Renal pelvis (tissue), 4 donors: ENCODE results near the gene DLL4. TPM values are rescaled to one million over a fixed set of nuclear protein-coding genes. Genes with fewer than 3 reads are reported as not detected.
A peak's percentile ranks its signal among the peaks of the same experiment; 100 is the strongest.

Experiments
- DNase-seq: peaks from one replicate; pipeline ENCODE4 v3.0.0-alpha.2; 2013
- polyA plus RNA-seq, 3 donors: library from polyadenylated mRNA; unstranded; fragments of 120-200 nt; gene quantifications; one replicate each; pipeline ENCODE4 v1.2.1, GENCODE V29; 2013; ENCODE audit not compliant: insufficient read length in 3 of 3

DLL4 gene
- polyA plus RNA-seq, 3 donors = 6.6 to 8.6 (median 7.3) TPM

DNA sequence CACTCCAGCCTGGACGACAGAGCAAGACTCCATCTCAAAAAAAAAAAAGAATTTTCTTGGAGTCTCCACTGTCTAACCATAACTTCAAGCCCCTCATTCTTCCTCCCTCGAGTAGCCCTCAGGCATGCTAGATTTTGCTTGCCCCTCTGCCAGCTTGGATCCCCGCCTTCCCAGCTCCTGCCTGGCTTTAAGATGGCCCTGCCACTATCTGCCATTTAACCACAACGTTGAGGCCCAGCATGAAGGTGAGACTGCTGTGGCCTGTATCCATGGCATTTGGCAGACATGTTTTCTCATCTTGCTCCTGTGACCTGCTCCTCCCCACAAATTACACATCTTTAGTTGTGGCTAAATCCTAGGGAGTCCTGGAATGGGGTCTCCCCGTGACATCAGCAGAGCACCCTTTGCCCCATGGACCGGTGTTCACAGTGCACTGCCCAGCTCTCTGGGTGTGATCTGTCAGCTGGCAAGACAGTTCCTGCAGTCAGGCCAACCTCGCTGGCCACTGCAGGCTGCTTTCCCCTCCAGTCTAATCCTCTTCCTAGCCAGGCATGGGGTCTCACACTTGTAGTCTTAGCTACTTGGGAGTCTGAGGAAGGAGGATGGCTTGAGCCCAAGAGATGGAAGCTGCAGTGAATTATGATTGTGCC is 24.5 kb upstream of the DLL4 start:
- no peak for DNase-seq

GRCh38 chr15:40906091-40906990 is 22.8 kb upstream of the DLL4 start:
- peak; percentile 78 for DNase-seq

GRCh38 chr15:40906991-40907802 is 21.9 kb upstream of the DLL4 start:
- DNase-seq = no peak

DNA sequence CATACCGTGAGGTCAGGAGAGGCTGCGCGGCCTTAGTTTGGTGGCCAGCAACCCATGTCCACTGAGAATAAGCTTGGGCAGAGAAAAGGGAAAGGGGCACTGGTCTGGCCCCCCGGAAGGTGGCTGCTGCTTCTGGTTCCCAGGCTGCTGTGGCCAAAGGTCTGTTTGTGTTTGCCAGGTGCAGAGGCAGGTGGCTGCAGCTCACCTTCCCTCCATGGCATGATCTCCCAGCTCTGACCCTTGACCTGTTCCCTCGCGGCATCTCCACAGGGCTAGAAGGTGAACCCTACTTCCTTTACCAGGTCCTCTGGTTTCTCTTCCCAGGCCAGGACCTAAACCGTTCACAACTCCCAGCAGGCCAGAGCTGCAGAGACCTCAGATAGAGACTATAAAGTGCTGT is 21.0 kb upstream of the DLL4 start:
- no peak for DNase-seq

GRCh38 chr15:40909662-40910630 is 19.2 kb upstream of the DLL4 start:
- DNase-seq = no peak

GRCh38 chr15:40911141-40911540 is 18.0 kb upstream of the DLL4 start:
- DNase-seq = peak; percentile 88

GRCh38 chr15:40911693-40912092 is 17.4 kb upstream of the DLL4 start:
- DNase-seq = no peak

GRCh38 chr15:40912478-40912877 is 16.7 kb upstream of the DLL4 start:
- no peak for DNase-seq

DNA sequence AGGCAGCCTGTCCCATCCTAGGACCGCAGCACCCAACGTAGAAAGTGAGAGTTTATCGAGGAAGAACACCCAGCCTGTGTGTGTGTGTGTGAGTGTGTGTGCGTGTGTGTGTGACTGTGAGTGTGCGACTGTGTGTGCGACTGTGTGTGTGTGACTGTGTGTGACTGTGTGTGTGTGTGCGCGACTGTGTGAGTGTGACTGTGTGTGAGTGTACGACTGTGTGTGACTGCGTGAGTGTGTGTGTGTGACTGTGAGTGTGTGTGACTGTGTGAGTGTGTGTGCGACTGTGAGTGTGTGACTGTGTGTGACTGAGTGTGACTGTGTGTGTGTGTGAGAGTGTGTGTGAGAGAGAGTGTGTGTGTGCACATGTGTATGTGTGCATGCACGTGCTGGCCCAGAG is 15.1 kb upstream of the DLL4 start:
- DNase-seq = no peak

GRCh38 chr15:40914486-40914885 is 14.7 kb upstream of the DLL4 start:
- no peak for DNase-seq

DNA sequence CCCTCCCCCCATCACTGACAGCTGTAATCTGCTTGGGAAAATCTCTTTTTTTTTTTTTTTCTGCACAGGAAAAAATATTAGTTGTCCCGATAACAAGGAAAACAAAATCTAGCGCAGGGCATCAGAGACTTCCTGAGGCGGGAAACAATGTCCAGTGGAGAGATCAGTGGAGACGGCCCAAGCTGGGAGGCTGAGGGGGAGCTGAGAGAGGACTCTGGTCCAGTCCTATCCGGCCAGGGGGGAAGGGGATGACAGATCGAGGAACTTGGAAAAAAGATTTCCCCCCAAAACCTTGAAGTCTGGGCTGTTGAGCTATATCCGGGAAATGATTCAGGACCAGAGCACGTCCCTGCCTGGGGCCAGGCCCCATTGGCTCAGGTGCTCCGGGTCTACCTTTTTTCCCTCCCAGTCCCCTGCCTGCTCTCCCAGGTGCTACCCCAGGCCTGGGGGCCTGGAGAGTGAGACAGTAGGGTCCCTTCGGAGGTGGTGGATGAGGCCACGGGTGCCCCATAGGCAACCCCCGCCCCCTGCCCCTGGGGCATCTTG is 14.0 kb upstream of the DLL4 start:
- DNase-seq = no peak

DNA sequence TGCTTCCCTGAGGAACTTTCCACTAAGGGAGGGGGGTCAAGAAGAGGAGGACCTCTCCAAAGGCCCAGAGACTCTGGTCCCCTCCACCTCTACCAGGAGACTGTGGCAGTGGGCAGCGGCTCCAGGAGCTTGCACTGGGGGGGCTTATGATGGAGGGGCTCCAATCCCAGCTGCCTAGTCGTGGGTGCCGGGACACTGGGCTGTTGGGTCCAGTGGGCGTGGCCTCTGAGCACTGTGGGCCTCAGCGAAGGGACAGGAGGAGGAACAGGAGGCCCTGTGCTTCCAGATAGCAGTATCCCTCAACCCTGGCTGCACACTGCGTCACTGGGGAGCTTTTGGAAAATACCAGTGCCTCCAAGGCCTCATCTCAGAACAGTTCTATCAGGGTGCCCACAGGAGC is 13.5 kb upstream of the DLL4 start:
- no peak for DNase-seq

DNA sequence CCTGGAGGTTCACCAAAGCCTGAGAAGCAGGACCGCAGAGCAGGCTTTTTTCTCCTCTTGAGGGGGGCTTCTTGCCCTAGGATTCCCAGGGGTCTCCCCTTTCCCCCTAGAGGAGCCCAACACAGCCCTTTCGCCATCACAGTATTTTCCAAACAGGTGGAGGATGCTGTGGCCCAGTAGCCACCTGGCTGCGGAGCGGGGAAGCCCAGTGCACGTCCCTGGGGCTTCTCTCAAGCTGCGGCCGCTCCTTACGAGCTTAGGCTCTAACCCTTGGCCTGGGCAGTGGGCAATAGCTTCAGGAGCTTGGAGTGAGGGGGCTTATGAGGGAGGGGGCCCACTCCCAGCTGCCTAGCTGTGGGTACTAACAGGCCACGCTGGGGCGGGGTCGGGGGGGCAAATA is 11.6 kb upstream of the DLL4 start:
- no peak for DNase-seq

- DNase-seq = no peak
Measured at GRCh38 chr15:40918146-40918798, 10.9 kb upstream of the DLL4 start.

DNA sequence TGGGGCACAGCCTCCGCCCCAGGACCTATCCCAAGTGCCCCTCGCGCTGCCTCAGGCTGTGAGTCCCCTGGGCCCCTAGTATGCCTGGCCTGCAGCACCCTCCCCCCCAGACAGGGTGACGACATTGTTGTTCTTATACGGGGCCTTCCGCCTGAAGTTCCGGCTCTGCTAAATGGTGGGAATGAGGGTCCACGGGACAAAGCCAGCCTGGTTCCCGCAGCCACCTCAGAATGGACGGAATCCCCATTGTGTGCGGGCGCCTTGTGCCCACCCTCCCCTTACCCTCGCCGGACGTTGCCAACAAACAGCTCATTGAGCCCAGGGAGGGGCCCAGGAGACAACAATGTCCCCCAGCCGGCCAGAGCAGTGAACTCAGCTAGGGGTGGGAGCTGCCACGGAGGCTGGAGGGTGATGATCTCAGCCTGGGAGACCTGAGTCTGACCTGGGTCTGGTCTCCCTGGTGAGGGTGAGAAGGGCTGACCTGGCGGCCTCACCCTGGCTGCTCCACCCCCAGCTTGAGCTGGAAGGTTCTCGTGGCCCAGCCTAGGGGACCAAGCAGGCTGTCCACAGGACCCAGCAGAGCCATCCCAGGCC is 10.2 kb upstream of the DLL4 start:
- DNase-seq = no peak

GRCh38 chr15:40921949-40922607 is 7.1 kb upstream of the DLL4 start:
- no peak for DNase-seq

DNA sequence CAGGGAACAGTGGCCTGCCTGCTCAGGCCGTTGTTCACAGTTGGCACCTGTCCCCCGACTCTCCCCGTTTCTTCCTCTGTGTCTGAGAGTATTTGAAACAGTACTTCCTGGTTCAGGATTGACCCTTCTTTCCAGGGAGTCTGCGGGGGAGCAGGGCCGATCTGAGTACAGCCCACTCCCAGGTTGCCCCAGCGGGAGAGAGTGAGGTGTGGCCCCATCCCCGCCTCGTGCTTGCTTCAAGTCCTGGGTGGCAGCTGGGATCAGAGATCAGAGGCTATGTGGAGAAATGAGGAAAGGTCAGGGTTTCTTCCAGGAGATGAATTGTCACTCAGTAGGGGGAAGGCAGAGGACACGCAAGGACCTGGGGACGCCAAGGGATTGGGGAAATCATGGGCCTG is 6.5 kb upstream of the DLL4 start:
- DNase-seq = no peak

GRCh38 chr15:40923551-40923950 is 5.6 kb upstream of the DLL4 start:
- DNase-seq = no peak

DNA sequence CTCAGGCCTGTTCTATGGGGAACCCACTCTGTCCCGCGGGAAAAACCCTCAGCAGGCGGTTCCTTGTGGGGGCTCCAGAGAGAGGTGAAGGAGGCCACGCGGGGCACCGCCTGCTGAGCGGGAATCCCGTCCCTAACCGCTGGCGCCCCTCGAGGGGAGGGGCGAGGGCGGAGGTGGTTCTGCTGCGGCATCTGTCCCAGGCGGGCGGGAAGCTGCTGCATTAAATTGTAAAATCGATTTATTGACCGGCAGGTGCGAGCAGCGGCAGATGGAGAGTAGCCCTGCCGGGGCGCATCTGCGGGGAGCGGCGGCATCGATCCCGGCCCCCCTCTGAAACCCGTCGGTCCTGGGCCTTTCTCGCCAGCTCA is 3.7 kb upstream of the DLL4 start:
- DNase-seq = no peak
